ENCODE measurements around the gene SPESP1. TPM values are rescaled to one million over a fixed set of nuclear protein-coding genes. Genes with fewer than 3 reads are reported as not detected.

The SPESP1 gene
- polyA plus RNA-seq, 2 of the 4 experiments (the other 2 are of a cell fraction) = not detected

GRCh38 chr15:68907396-68907923 lies 22.9 kb upstream of the SPESP1 start:
- peak; percentile 72 for FAIRE-seq
- CTCF ChIA-PET = interaction anchor here (2.8 to 5.1 kb wide), 3 partner anchors 17 to 655 kb away, joined by 9 to 33 read pairs (median 28); no protein-coding TSS in a partner anchor
- TF ChIP-seq ESRRA (IDR thresholded peaks at IDR 0.05; ENCODE audit: borderline replicate concordance, low read length) (no peak), NR3C1 (IDR thresholded peaks at IDR 0.05) (no peak), CEBPB (IDR thresholded peaks at IDR 0.05) (no peak), TFCP2L1 (CRISPR knock-in tag; IDR thresholded peaks at IDR 0.05) (no peak), HDAC2 (IDR thresholded peaks at IDR 0.05) (no peak), RFX5 (IDR thresholded peaks at IDR 0.05) (no peak), RARB (CRISPR knock-in tag; IDR thresholded peaks at IDR 0.05) (no peak), E2F6 (IDR thresholded peaks at IDR 0.05; ENCODE audit: borderline replicate concordance, low read depth) (no peak), POLR2AphosphoS2 (conservative IDR thresholded peaks at IDR 0.05; ENCODE audit: low read length) (no peak), HMGXB4 (CRISPR knock-in tag; IDR thresholded peaks at IDR 0.05; ENCODE audit: borderline replicate concordance) (no peak), BHLHE40 (IDR thresholded peaks at IDR 0.05; ENCODE audit: low read depth, low read length) (no peak), ZC3H11A (IDR thresholded peaks at IDR 0.05) (no peak), ZNF302 (CRISPR knock-in tag; IDR thresholded peaks at IDR 0.05) (no peak), HOXB5 (CRISPR knock-in tag; IDR thresholded peaks at IDR 0.05) (no peak), MYC (IDR thresholded peaks at IDR 0.05; ENCODE audit: borderline replicate concordance, low read length) (no peak), HES2 (IDR thresholded peaks at IDR 0.05) (no peak), FOSB (CRISPR knock-in tag; IDR thresholded peaks at IDR 0.05) (no peak), CBX2 (IDR thresholded peaks at IDR 0.05; ENCODE audit: borderline replicate concordance, low read depth) (no peak), BCL3 (IDR thresholded peaks at IDR 0.05) (no peak)
- POLR2A ChIA-PET = no interaction called here
- Histone ChIP-seq H3K9me3 (no peaks in the 10 kb centered on the region), H3K27ac (no peak overlapping the region), H3K4me1 (no peaks in the 10 kb centered on the region), H3K4me3 (no peak overlapping the region), H3K4me2 (no peak overlapping the region)
- no peak for DNase-seq (ENCODE audit: low read depth in 1 of 2, low spot score in 1 of 2)
- ATAC-seq = no peak
- WGBS (ENCODE audit: missing lambda C conversion rate) = 94% methylated on average over 2 of the region's 2 CpGs

GRCh38 chr15:68909601-68910100 lies 20.7 kb upstream of the SPESP1 start:
- CTCF ChIA-PET = interaction anchor here (0.9 to 5.1 kb wide), 7 partner anchors 9 to 657 kb away, joined by 3 to 33 read pairs (median 7); no protein-coding TSS in a partner anchor
- POLR2A ChIA-PET = no interaction called here

More at GRCh38 chr15:68909601-68910100, 20.7 kb upstream of the SPESP1 start:
- no peak for ATAC-seq
- peak; percentile 96 for FAIRE-seq
- Histone ChIP-seq H3K4me1 (no peaks in the 10 kb centered on the region), H3K9me3 (no peaks in the 10 kb centered on the region), H3K27ac (no peak overlapping the region), H3K4me3 (no peak overlapping the region), H3K4me2 (no peak overlapping the region)
- no peak for DNase-seq (ENCODE audit: low read depth in 1 of 2, low spot score in 1 of 2)
- TF ChIP-seq E2F6 (IDR thresholded peaks at IDR 0.05; ENCODE audit: borderline replicate concordance, low read depth) = no peak
- no peak for TF ChIP-seq POLR2AphosphoS2 (conservative IDR thresholded peaks at IDR 0.05; ENCODE audit: low read length)
- no peak for TF ChIP-seq CHD2 (IDR thresholded peaks at IDR 0.05; ENCODE audit: low read length, partially characterized antibody)
- TF ChIP-seq PBX3 (IDR thresholded peaks at IDR 0.05) = no peak
- no peak for TF ChIP-seq PHF8 (IDR thresholded peaks at IDR 0.05; ENCODE audit: borderline replicate concordance, low read depth)

All from A549 (cell line).